ENCODE measurements around the gene PLTP. TPM values are rescaled to one million over a fixed set of nuclear protein-coding genes. Genes with fewer than 3 reads are reported as not detected.

The PLTP gene
- polyA plus RNA-seq, 1 experiment: 105 TPM

DNA sequence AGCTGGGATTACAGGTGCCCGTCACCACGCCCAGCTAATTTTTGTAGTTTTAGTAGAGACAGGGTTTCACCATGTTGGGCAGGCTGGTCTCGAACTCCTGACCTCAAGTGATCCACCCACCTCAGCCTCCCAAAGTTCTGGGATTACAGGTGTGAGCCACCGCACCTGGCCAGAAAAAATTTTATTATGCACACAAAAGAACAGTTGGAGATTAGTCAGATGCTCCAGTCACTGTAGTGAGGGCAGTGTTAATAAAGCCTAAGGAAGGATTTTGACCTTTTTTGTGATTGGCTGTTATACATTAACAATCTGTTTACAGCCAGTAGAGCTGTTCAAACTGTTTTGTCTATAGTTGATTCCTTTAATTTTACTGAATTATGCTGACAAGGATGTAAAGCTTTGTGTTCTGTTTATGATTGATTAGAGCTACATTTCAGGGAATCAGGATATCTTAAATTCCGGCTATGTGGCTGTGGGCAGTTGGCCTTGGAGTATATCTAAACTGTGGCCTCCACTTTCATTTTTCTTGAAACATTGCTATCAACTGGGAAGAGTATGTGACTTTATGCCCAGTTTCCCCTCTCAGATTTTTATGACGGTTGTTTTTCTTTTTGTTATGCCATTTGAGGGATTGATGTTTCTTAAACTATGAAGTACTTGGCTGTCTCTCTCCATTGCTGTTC, 44.7 kb downstream of the PLTP start:
- TF ChIP-seq, protein P1, sequence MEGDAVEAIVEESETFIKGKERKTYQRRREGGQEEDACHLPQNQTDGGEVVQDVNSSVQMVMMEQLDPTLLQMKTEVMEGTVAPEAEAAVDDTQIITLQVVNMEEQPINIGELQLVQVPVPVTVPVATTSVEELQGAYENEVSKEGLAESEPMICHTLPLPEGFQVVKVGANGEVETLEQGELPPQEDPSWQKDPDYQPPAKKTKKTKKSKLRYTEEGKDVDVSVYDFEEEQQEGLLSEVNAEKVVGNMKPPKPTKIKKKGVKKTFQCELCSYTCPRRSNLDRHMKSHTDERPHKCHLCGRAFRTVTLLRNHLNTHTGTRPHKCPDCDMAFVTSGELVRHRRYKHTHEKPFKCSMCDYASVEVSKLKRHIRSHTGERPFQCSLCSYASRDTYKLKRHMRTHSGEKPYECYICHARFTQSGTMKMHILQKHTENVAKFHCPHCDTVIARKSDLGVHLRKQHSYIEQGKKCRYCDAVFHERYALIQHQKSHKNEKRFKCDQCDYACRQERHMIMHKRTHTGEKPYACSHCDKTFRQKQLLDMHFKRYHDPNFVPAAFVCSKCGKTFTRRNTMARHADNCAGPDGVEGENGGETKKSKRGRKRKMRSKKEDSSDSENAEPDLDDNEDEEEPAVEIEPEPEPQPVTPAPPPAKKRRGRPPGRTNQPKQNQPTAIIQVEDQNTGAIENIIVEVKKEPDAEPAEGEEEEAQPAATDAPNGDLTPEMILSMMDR (IDR thresholded peaks at IDR 0.05; ENCODE audit: low read depth, low read length): no peak
- Histone ChIP-seq H3K27ac (ENCODE audit: low read depth, low read length) (peak overlapping the region; percentile 65), H3K4me3 (ENCODE audit: low read depth, low read length) (no peak overlapping the region), H3K27me3 (ENCODE audit: control insufficient read depth, insufficient read depth, low read length) (no peaks in the 10 kb centered on the region), H3K9me3 (ENCODE audit: control insufficient read depth, insufficient read depth, low read length) (no peaks in the 10 kb centered on the region)
- ChIA-PET CTCF (interaction anchor here (0.7 to 2.1 kb wide), 4 partner anchors 9 to 103 kb away, joined by 3 to 11 read pairs (median 3); no protein-coding TSS in a partner anchor), POLR2A (interaction anchor here (1.1 to 1.7 kb wide), 2 partner anchors 14 to 67 kb away, joined by 4 to 6 read pairs; partner anchors contain the start of genes PCIF1 and ZSWIM1)
- no peak for DNase-seq (ENCODE audit: low read depth, low spot score)

DNA sequence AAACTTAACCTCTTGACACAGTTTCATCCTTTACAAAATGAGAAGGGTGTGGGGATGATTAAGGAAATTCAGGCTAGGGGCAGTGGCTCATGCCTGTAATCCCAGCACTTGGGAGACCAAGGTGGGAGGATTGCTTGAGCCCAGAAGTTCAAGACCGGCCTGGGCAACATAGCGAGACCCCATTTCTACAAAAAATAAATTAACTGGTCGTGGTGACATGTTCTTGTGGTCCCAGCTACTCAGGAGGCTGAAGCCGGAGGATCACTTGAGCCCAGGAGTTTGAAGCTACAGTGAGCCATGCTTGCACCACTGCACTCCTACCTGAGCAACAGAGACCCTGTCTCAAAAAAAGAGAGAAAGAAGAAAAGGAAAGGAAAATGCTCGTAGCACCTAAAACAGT, 45.5 kb downstream of the PLTP start:
- H3K9me3 ChIP-seq (ENCODE audit: control insufficient read depth, insufficient read depth, low read length): no peaks in the 10 kb centered on the region
- ChIA-PET CTCF (interaction anchor here (0.7 to 3.3 kb wide), 4 partner anchors 11 to 215 kb away, joined by 3 to 15 read pairs (median 7); no protein-coding TSS in a partner anchor), POLR2A (no interaction called here)
- H3K27ac ChIP-seq (ENCODE audit: low read depth, low read length): no peak overlapping the region
- H3K27me3 ChIP-seq (ENCODE audit: control insufficient read depth, insufficient read depth, low read length): no peaks in the 10 kb centered on the region
- TF ChIP-seq, protein P1 (IDR thresholded peaks at IDR 0.05; ENCODE audit: low read depth, low read length): no peak
- no peak for DNase-seq (ENCODE audit: low read depth, low spot score)
- no peak overlapping the region for H3K4me3 ChIP-seq (ENCODE audit: low read depth, low read length)

DNA sequence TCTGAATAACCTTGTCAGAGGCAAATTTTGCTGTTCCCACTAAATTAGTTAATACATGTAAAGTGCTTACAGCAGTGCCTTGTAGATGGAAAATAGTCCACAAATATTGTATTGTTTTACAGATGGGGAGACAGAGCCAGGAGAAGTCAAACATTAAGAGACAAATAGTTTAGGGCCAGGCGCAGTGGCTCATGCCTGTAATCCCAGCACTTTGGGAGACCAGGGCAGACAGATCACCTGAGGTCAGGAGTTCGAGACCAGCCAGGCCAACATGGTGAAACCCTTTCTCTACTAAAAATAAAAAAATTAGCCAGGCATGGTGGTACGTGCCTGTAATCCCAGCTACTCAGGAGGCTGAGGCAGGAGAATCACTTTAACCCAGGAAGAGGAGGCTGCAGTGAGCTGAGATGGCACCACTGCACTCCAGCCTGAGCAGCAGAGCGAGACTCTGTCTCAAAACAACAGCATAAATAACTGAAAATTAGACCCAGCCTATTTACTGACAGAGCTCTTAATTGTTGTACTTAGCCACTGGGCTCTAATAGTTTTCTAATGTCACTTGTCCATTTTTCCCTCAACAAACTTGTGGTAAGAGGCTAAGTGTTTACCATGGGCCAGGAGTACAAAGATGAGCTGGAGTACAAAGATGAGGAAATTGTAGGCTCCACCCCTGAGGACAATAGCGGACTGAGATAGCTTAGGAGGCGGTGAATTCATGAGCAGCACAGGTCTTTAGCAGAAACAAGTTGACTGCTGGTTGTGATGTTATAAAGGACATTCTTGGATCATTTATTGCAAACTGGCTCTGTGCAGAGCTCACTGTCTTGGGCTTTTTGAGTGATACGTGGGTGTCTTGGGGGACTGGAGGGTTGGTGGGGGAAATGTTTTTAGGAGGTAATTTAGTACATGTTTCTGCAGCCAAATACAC, 48.1 kb downstream of the PLTP start:
- no peak for DNase-seq (ENCODE audit: low read depth, low spot score)
- Histone ChIP-seq H3K27ac (ENCODE audit: low read depth, low read length) (no peak overlapping the region), H3K9me3 (ENCODE audit: control insufficient read depth, insufficient read depth, low read length) (no peaks in the 10 kb centered on the region), H3K4me3 (ENCODE audit: low read depth, low read length) (no peak overlapping the region), H3K27me3 (ENCODE audit: control insufficient read depth, insufficient read depth, low read length) (no peaks in the 10 kb centered on the region)
- TF ChIP-seq, protein P1 (IDR thresholded peaks at IDR 0.05; ENCODE audit: low read depth, low read length): no peak
- ChIA-PET CTCF (interaction anchor here (0.6 to 3.3 kb wide), 5 partner anchors 9 to 108 kb away, joined by 3 to 15 read pairs (median 4); partner anchors contain the start of gene ZNF335), POLR2A (no interaction called here)

DNA sequence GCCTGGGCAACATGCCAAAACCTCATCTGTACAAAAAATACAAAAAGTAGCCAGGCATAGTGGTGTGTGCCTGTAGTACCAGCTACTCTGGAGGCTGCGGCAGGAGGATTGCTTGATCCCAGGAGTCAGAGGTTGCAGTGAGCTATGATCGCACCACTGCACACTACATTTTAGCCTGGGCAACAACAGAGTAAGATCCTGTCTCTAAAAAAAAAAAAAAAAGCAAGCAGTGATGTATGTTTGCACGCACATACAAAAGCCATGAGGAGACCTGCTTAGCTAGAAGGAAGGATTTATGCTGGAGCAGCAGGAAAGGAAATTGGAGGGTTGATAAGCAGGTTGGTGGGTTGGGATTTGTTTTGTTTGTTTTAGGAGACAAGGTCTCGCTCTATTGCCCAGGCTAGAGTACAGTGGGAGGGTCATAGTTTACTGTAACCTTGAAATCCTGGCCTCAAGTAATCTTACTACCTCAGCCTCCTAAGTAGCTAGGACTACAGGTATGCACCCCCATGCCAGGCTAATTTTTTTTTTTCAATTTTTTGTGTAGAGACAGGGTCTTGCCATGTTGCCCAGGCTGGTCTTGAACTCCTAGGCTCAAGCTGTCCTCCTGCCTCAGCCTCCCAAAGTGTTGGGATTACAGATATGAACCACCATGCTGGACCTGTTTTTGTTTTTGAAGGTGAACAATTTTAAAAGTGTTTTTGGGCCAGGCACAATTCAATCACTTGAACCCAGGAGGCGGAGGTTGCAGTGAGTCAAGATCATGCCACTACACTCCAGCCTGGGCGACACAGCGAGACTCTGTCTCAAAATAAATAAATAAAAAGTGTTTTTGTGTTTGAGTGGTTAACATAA, 50.5 kb downstream of the PLTP start:
- Histone ChIP-seq H3K4me3 (ENCODE audit: low read depth, low read length) (no peak overlapping the region), H3K27ac (ENCODE audit: low read depth, low read length) (no peak overlapping the region), H3K27me3 (ENCODE audit: control insufficient read depth, insufficient read depth, low read length) (no peaks in the 10 kb centered on the region), H3K9me3 (ENCODE audit: control insufficient read depth, insufficient read depth, low read length) (no peaks in the 10 kb centered on the region)
- no peak for DNase-seq (ENCODE audit: low read depth, low spot score)
- CTCF ChIA-PET: interaction anchor here (1.2 kb wide), 1 partner anchor 109 kb away, joined by 3 read pairs; no protein-coding TSS in a partner anchor
- TF ChIP-seq, protein P1 (IDR thresholded peaks at IDR 0.05; ENCODE audit: low read depth, low read length): no peak
- POLR2A ChIA-PET: interaction anchor here (0.6 to 0.7 kb wide), 2 partner anchors 9 to 74 kb away, joined by 3 read pairs; no protein-coding TSS in a partner anchor
